OCI-LY1 (cell line): ENCODE data around the gene PSMB5.

Experiments used
- H2AFZ ChIP-seq: fragments of 200-600 bp; sonication (generic), shearing (Covaris generic); 2 replicates; pipeline ENCODE4 v1.6.0; 2014; ENCODE audit warnings: antibody characterized with exemption, mild to moderate bottlenecking, low read length
- H3F3A ChIP-seq: fragments of 200-600 bp; sonication (generic), shearing (Covaris generic); 2 replicates; pipeline ENCODE4 v1.6.0; 2014; ENCODE audit warnings: mild to moderate bottlenecking, antibody characterized with exemption, low read length, moderate library complexity; ENCODE audit not compliant: insufficient read depth
- H3K27ac ChIP-seq: fragments of 200-600 bp; sonication (generic); 2 replicates; pipeline ENCODE4 v1.5.1; 2014; ENCODE audit warnings: low read length, mixed run types, mild to moderate bottlenecking, low read depth; ENCODE audit not compliant: poor library complexity, severe bottlenecking
- H3K27me3 ChIP-seq: fragments of 200-600 bp; sonication (generic); 2 replicates; pipeline ENCODE4 v1.6.0; 2014; ENCODE audit warnings: antibody characterized with exemption, mild to moderate bottlenecking, low read length, moderate library complexity; ENCODE audit not compliant: insufficient read depth
- H3K36me3 ChIP-seq: fragments of 200-600 bp; sonication (generic); 2 replicates; pipeline ENCODE4 v1.6.1; 2014; ENCODE audit warnings: mild to moderate bottlenecking, antibody characterized with exemption, low read length, moderate library complexity, mixed read lengths; ENCODE audit not compliant: insufficient read depth
- H3K4me1 ChIP-seq: fragments of 200-600 bp; sonication (generic); 2 replicates; pipeline ENCODE4 v1.5.1; 2014; ENCODE audit warnings: mild to moderate bottlenecking, low read length, moderate library complexity; ENCODE audit not compliant: insufficient read depth, severe bottlenecking
- H3K4me2 ChIP-seq: fragments of 200-600 bp; sonication (generic), shearing (Covaris generic); 2 replicates; pipeline ENCODE4 v1.6.1; 2014; ENCODE audit warnings: low read length
- H3K4me3 ChIP-seq: fragments of 200-600 bp; sonication (generic); 2 replicates; pipeline ENCODE4 v1.5.1; 2014; ENCODE audit warnings: low read length, low read depth, mild to moderate bottlenecking, mixed read lengths; ENCODE audit not compliant: poor library complexity, severe bottlenecking
- H3K79me2 ChIP-seq: fragments of 200-600 bp; shearing (Covaris generic); 2 replicates; pipeline ENCODE4 v1.6.1; 2016; ENCODE audit warnings: mixed run types, low read length, mixed read lengths; ENCODE audit not compliant: insufficient read depth
- H3K9ac ChIP-seq: fragments of 200-600 bp; sonication (generic), shearing (Covaris generic); 2 replicates; pipeline ENCODE4 v1.6.1; 2014; ENCODE audit warnings: mild to moderate bottlenecking, low read length, mixed read lengths
- H3K9me2 ChIP-seq: fragments of 200-600 bp; sonication (generic), shearing (Covaris generic); 2 replicates; pipeline ENCODE4 v1.6.1; 2014; ENCODE audit warnings: low read depth, mild to moderate bottlenecking, low read length, mixed read lengths
- H3K9me3 ChIP-seq: fragments of 200-600 bp; shearing (Covaris generic); 2 replicates; pipeline ENCODE4 v1.6.1; 2014; ENCODE audit warnings: low read length, mixed read lengths
- H4K20me1 ChIP-seq: fragments of 200-600 bp; sonication (generic), shearing (Covaris generic); 2 replicates; pipeline ENCODE4 v1.6.0; 2016; ENCODE audit warnings: mild to moderate bottlenecking, low read length; ENCODE audit not compliant: insufficient read depth
- EZH2 ChIP-seq: fragments of 200-600 bp; sonication (generic), shearing (Covaris generic); IDR thresholded peaks from 2 replicates; pipeline ENCODE4 v1.8.0; 2017; ENCODE audit warnings: borderline replicate concordance, mixed run types, mild to moderate bottlenecking, antibody characterized with exemption, low read length, moderate library complexity, mixed read lengths
- TF ChIP-seq, protein P1 (sequence below): fragments of 200-600 bp; sonication (generic), shearing (Covaris generic); IDR thresholded peaks from 2 replicates; pipeline ENCODE4 v1.5.1; 2017; ENCODE audit warnings: mild to moderate bottlenecking, antibody characterized with exemption, low read length, moderate library complexity, mixed read lengths

The PSMB5 gene

DNA sequence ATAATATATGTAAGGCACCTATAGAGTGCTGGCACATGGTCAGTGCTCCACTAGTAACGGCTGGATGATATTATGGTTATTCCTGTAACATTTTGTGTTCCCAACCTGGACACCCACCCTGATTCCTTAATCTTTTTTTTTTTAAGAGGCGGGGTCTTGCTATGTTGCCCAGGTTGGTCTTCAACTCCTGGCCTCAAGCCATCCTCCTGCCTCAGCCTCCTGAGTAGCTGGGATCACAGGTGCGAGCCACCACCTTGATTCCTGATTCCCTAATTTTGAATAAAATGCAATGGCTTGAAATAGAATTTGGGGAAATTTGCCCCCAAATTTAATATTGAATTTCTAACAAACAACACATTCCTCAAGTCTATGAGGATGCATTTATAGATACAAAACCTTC lies 32.1 kb downstream of the PSMB5 start:
- Histone ChIP-seq H3K4me2 (no peak overlapping the region), H3K9me3 (no peaks in the 10 kb centered on the region), H3F3A (no peaks in the 10 kb centered on the region), H3K36me3 (peaks cover 8% of the 10 kb centered on the region), H2AFZ (no peak overlapping the region), H4K20me1 (no peaks in the 10 kb centered on the region), H3K4me3 (no peak overlapping the region), H3K79me2 (no peaks in the 10 kb centered on the region), H3K9ac (no peak overlapping the region), H3K27ac (no peak overlapping the region), H3K4me1 (peaks cover 17% of the 10 kb centered on the region), H3K9me2 (no peaks in the 10 kb centered on the region), H3K27me3 (no peaks in the 10 kb centered on the region)
- TF ChIP-seq, protein P1, sequence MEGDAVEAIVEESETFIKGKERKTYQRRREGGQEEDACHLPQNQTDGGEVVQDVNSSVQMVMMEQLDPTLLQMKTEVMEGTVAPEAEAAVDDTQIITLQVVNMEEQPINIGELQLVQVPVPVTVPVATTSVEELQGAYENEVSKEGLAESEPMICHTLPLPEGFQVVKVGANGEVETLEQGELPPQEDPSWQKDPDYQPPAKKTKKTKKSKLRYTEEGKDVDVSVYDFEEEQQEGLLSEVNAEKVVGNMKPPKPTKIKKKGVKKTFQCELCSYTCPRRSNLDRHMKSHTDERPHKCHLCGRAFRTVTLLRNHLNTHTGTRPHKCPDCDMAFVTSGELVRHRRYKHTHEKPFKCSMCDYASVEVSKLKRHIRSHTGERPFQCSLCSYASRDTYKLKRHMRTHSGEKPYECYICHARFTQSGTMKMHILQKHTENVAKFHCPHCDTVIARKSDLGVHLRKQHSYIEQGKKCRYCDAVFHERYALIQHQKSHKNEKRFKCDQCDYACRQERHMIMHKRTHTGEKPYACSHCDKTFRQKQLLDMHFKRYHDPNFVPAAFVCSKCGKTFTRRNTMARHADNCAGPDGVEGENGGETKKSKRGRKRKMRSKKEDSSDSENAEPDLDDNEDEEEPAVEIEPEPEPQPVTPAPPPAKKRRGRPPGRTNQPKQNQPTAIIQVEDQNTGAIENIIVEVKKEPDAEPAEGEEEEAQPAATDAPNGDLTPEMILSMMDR, result no peak
- TF ChIP-seq EZH2, result no peak

DNA sequence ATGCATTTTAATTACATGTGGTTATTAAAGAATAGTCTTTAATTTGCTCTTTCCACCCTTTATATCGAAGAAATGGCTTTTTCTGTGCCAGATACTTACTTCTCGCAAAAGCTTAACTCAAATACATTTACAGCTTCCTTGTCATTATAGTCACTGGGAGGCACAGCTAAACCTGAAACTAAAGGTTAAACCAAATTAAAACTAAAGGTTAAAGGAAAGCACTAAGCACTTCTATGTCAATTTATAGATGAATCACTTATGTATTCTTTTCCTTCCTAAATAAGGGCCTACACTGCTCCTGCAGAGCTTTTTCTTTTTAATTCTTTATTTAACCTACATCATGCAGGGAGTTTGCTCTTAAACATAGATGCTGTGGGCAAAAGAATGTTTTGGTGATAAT lies 33.8 kb downstream of the PSMB5 start:
- TF ChIP-seq EZH2, result no peak
- TF ChIP-seq, protein P1, result no peak
- no peak overlapping the region for H3K27ac ChIP-seq
- no peak overlapping the region for H2AFZ ChIP-seq
- H3K9me3 ChIP-seq, result no peaks in the 10 kb centered on the region
- H3K79me2 ChIP-seq, result no peaks in the 10 kb centered on the region
- H3K4me1 ChIP-seq, result peaks cover 6% of the 10 kb centered on the region
- H3F3A ChIP-seq, result no peaks in the 10 kb centered on the region
- H3K4me3 ChIP-seq, result no peak overlapping the region
- no peaks in the 10 kb centered on the region for H3K27me3 ChIP-seq
- no peaks in the 10 kb centered on the region for H4K20me1 ChIP-seq
- no peak overlapping the region for H3K9ac ChIP-seq
- no peaks in the 10 kb centered on the region for H3K9me2 ChIP-seq
- H3K4me2 ChIP-seq, result no peak overlapping the region
- peaks cover 8% of the 10 kb centered on the region for H3K36me3 ChIP-seq

DNA sequence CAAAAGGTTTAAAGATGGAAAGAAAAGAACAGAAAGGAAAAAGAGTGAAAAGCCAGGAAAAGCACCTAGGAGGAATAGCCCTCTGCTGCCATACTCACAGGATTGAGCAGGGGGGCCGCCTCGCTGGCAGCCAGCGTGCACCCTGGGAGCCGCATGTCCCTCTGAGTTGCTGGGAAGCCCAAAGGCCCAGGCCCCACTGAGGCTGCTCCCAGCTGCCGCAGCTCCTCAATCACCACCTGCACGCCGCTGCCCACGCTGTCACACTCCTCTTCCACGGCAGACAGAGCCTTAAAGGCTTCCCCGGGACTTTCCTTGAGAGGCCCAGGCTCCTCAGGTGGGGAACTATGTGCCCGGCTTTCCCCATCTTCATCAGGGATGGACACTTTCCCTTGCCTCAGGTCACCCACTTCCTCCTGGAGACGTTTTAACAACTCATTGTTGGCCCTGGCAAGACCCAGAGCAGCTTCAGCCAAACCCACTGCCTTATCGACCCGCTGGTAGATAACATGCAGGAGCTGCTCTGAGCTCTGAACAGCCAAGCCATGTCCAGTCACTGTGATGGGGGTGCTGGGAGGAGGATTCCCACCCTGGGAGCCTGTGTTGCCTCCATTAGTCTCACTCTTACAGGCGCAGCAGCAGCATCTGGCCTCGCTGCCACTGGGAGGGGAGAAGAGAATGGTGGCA lies 36.2 kb downstream of the PSMB5 start:
- H3K36me3 ChIP-seq, result peaks cover 8% of the 10 kb centered on the region
- H3K4me1 ChIP-seq, result no peaks in the 10 kb centered on the region
- H3K27ac ChIP-seq, result no peak overlapping the region
- no peak overlapping the region for H3K4me2 ChIP-seq
- H3K9me3 ChIP-seq, result no peaks in the 10 kb centered on the region
- no peaks in the 10 kb centered on the region for H3K27me3 ChIP-seq
- H3K4me3 ChIP-seq, result no peak overlapping the region
- H3K9me2 ChIP-seq, result no peaks in the 10 kb centered on the region
- no peaks in the 10 kb centered on the region for H4K20me1 ChIP-seq
- H3F3A ChIP-seq, result no peaks in the 10 kb centered on the region
- no peaks in the 10 kb centered on the region for H3K79me2 ChIP-seq
- no peak overlapping the region for H2AFZ ChIP-seq
- TF ChIP-seq, protein P1, result no peak
- TF ChIP-seq EZH2, result no peak
- H3K9ac ChIP-seq, result no peak overlapping the region
